Measurements from ENCODE around the gene MAML3. TPM values are rescaled to one million over a fixed set of nuclear protein-coding genes. Genes with fewer than 3 reads are reported as not detected.

MAML3 gene
- total and polyA plus RNA-seq, 2 of the 13 experiments (the other 11 are each of a cell fraction or from before 2014, with no cell fraction given): 0.05 to 0.13 TPM

- TF ChIP-seq ZBTB38 (CRISPR knock-in tag; IDR thresholded peaks at IDR 0.05) (no peak), ZBTB33 (CRISPR knock-in tag; IDR thresholded peaks at IDR 0.05) (no peak), THAP9 (CRISPR knock-in tag; IDR thresholded peaks at IDR 0.05; ENCODE audit: borderline replicate concordance) (no peak), PHF20 (CRISPR knock-in tag; IDR thresholded peaks at IDR 0.05) (no peak), TEF (CRISPR knock-in tag; IDR thresholded peaks at IDR 0.05) (no peak), ZNF501 (CRISPR knock-in tag; IDR thresholded peaks at IDR 0.05) (no peak), NFIC (IDR thresholded peaks at IDR 0.05; ENCODE audit: low read length) (peak; percentile 67; the same call in 1 of the 2 replicates), MXD4 (CRISPR knock-in tag; IDR thresholded peaks at IDR 0.05) (no peak), RNF219 (CRISPR knock-in tag; IDR thresholded peaks at IDR 0.05) (no peak), CTCF (CRISPR knock-in tag; IDR thresholded peaks at IDR 0.05) (0 out of 2 replicates have a peak, but pooled peaks have one; percentile 3), KLF9 (CRISPR knock-in tag; IDR thresholded peaks at IDR 0.05; ENCODE audit: low read depth) (no peak), PLSCR1 (CRISPR knock-in tag; IDR thresholded peaks at IDR 0.05; ENCODE audit: borderline replicate concordance) (no peak), ZBTB14 (CRISPR knock-in tag; IDR thresholded peaks at IDR 0.05) (no peak), U2AF1 (optimal IDR thresholded peaks at IDR 0.05; ENCODE audit: low read depth, low read length) (no peak), ONECUT2 (CRISPR knock-in tag; IDR thresholded peaks at IDR 0.05) (no peak), GTF3A (CRISPR knock-in tag; conservative IDR thresholded peaks at IDR 0.05) (no peak), XRCC5 (optimal IDR thresholded peaks at IDR 0.05; ENCODE audit: low read length) (peak; percentile 34), ZNF891 (CRISPR knock-in tag; IDR thresholded peaks at IDR 0.05) (no peak), XBP1 (CRISPR knock-in tag; IDR thresholded peaks at IDR 0.05) (no peak), SRY (CRISPR knock-in tag; IDR thresholded peaks at IDR 0.05) (no peak)
Observed at GRCh38 chr4:139857021-139857420, 297.0 kb downstream of the MAML3 start (continued).

Data from HepG2 (cell line).